Memory B cell (primary cell): ENCODE results near the gene TAF7.
A peak's percentile ranks its signal among the peaks of the same experiment; 100 is the strongest.
"Not testable (repeated sequence)": the region's sequence is repeated elsewhere in the genome, so short reads cannot be mapped to it uniquely, and the experiment has no call there.

Source experiments
- ATAC-seq: fragments of 150-1000 bp; cut with Tn5 transposase; 2 replicates; pipeline ENCODE4 v1.10.0; 2021; ENCODE audit warnings: low read depth, mild to moderate bottlenecking, moderate library complexity
- DNase-seq, 2 donors: peaks; one replicate each; pipeline ENCODE4 v3.0.0; 2022; ENCODE audit warnings: low spot score in 2 of 2
- H3K27ac Mint-ChIP-seq: one replicate; pipeline ENCODE4 v1.8.0; 2022; ENCODE audit warnings: mild to moderate bottlenecking, moderate library complexity, mixed read lengths
- H3K27me3 Mint-ChIP-seq: one replicate; pipeline ENCODE4 v1.8.0; 2022; ENCODE audit warnings: mixed read lengths
- H3K36me3 Mint-ChIP-seq: one replicate; pipeline ENCODE4 v1.8.0; 2022; ENCODE audit warnings: mild to moderate bottlenecking, mixed read lengths
- H3K4me1 Mint-ChIP-seq: one replicate; pipeline ENCODE4 v1.8.0; 2022; ENCODE audit warnings: mixed read lengths
- H3K4me3 Mint-ChIP-seq: one replicate; pipeline ENCODE4 v1.8.0; 2022; ENCODE audit warnings: mild to moderate bottlenecking, moderate library complexity, mixed read lengths
- H3K9me3 Mint-ChIP-seq: one replicate; pipeline ENCODE4 v1.8.0; 2022; ENCODE audit warnings: mixed read lengths

TAF7 gene

DNA sequence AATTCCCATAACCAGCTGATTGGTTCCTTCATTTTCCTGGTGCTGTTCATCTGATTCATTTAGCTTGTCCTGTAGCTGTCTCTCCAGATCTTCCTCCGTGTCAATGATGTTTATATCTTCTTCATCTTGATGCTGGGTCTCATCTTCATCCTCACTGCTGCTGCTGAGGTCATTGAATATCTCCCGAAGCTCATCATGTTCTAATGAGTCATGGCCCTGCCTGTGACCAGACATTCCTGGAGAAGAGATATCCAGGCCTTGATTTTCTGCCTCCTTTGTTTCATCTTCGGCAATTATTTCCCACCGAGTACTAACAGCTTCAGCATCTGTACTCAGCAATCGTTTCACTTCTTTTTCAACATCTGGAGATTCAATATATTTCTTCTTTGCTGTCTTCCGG is 1.4 kb downstream of the TAF7 start:
- Mint-ChIP-seq H3K27me3 (no peaks in the 10 kb centered on the region), H3K4me3 (peak overlapping the region; percentile 27), H3K9me3 (peaks cover 21% of the 10 kb centered on the region), H3K27ac (peak overlapping the region; percentile 100), H3K36me3 (peaks cover 35% of the 10 kb centered on the region), H3K4me1 (peaks cover 13% of the 10 kb centered on the region)
- DNase-seq (no peak), ATAC-seq (no peak)

DNA sequence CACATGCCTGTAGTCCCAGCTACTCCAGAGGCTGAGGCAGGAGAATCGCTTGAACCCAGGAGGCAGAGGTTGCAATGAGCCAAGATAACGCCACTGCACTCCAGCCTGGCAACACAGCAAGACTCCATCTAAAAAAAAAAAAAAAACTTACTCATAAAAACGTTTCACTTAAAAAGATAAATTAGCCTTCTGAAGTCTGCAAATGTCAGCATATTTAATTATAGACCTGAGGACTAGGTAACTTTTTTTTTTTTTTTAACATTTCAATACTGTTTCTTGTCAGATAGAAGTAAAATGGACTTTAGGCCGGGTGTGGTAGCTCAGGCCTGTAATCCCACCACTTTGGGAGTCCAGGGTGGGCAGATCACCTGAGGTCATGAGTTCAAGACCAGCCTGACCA is 3.6 kb downstream of the TAF7 start:
- not testable (repeated sequence) for H3K27me3 Mint-ChIP-seq, DNase-seq, H3K27ac Mint-ChIP-seq, H3K4me3 Mint-ChIP-seq, ATAC-seq
- Mint-ChIP-seq H3K9me3 (peaks cover 21% of the 10 kb centered on the region), H3K4me1 (peaks cover 13% of the 10 kb centered on the region), H3K36me3 (peaks cover 51% of the 10 kb centered on the region)

DNA sequence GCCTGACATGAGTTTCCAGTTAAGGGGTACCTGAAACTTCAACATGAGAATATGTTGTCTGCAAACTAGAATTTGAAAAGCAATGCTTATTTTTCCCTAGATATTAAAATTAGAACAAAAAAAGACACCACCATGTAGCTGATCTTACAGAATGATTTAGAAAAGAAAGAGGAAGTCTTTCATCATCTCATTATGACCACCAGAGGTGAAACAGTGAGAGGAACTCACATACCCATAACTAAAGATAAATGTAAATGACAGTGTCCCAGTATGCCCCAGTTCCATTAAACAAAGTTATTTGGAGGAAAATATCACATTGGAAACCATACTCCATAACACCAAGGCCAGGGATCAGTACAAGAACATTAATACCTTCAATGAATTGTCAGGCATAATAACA is 6.9 kb downstream of the TAF7 start:
- Mint-ChIP-seq H3K9me3 (peaks cover 24% of the 10 kb centered on the region), H3K27ac (no peak overlapping the region), H3K36me3 (peaks cover 50% of the 10 kb centered on the region), H3K4me1 (peaks cover 6% of the 10 kb centered on the region), H3K27me3 (no peaks in the 10 kb centered on the region), H3K4me3 (no peak overlapping the region)
- DNase-seq (no peak), ATAC-seq (no peak)

DNA sequence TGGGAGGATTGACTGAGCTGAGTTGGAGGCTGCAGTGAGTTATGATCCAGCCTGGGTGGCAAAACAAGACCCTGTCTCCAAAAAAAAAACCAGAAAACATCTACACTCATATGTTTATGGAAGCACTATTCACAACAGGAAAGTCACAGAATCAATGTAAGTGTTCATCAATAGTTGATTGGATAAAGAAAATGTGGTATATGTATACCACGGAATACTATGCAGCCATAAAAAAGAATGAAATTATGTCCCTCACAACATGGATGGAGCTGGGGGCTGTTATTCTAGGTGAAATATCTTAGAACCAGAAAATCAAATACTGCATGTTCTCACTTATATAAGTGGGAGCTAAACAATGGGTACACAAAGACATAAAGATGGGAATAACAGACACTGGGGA is 14.0 kb downstream of the TAF7 start:
- Mint-ChIP-seq H3K4me1 (no peaks in the 10 kb centered on the region), H3K27ac (no peak overlapping the region), H3K27me3 (no peaks in the 10 kb centered on the region), H3K36me3 (peaks cover 47% of the 10 kb centered on the region), H3K9me3 (peaks cover 17% of the 10 kb centered on the region), H3K4me3 (no peak overlapping the region)
- no peak for DNase-seq
- ATAC-seq: no peak

DNA sequence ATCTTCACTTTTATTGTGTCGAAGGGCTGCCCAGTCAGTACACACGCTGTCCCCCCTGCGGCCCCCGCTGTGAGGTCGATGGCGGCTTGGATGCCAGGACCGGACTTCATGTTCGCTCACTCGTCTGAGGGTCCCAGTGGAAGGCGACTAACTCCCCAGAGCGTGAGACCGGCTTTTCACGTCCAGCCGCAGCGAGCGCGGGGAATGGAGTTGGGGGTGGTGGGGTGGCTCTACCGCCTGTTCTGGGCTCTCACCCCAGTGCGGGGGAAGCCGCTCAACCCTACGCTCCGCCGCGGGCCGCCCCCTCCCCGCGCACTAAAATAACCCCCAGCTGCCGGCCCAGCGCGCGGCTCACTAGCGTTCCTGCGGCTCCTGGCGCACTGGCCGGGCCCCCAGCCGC is 16.8 kb downstream of the TAF7 start, which contains the start of gene SLC25A2:
SLC25A2 (minus strand) TSS at position 294 of the 400 bp plus-strand sequence; CDS start at position 110, 184 bp downstream.
- DNase-seq (no peak), ATAC-seq (no peak)
- H3K27me3 Mint-ChIP-seq: no peaks in the 10 kb centered on the region
- peaks cover 11% of the 10 kb centered on the region for H3K9me3 Mint-ChIP-seq
- no peaks in the 10 kb centered on the region for H3K4me1 Mint-ChIP-seq
- no peak within 1 kb of the TSS for H3K27ac Mint-ChIP-seq
- peaks cover 39% of the 10 kb centered on the region for H3K36me3 Mint-ChIP-seq
- no peak within 1 kb of the TSS for H3K4me3 Mint-ChIP-seq

DNA sequence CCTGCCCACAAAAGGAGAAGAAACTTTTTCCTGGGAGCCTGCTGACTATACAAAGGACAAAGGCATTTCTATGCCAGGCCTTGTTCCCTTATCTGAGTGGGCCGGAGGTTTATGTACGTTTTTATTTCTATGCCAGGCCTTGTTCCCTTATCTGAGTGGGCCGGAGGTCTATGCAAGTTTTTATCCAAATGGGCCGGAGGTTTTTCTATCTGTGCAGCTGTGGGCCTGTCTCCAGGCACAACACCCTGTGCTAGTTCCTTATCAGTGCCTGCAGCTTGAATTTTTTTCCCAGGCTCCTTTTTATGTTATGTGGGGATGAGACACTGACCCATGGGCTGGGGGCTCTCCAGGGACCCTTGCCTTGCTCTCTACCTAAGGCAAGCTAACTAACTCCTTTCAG is 22.2 kb downstream of the TAF7 start:
- H3K4me1 Mint-ChIP-seq: peaks cover 7% of the 10 kb centered on the region
- H3K27me3 Mint-ChIP-seq: no peaks in the 10 kb centered on the region
- H3K4me3 Mint-ChIP-seq: no peak overlapping the region
- H3K36me3 Mint-ChIP-seq: peaks cover 43% of the 10 kb centered on the region
- ATAC-seq (no peak), DNase-seq (no peak)
- peaks cover 20% of the 10 kb centered on the region for H3K9me3 Mint-ChIP-seq
- no peak overlapping the region for H3K27ac Mint-ChIP-seq

DNA sequence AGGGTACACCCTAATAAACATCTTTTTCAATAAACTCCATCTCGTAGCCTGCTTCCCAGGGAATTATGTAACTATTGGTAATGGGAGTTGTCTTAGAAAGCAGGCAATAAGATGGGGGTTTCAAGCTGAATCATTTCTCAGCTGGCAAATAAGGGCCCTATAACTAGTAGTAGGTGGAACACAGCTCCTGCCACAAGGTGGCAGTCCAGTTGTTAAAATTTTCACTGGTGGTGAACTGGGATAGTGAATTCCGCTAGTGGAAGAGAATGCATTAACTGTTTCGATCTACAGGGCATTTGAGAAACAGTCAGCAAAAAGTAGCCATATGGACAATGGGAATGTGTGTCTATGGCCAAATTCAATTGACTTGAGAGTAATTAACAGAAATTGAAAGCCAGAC is 47.7 kb downstream of the TAF7 start:
- peaks cover 46% of the 10 kb centered on the region for H3K36me3 Mint-ChIP-seq

DNA sequence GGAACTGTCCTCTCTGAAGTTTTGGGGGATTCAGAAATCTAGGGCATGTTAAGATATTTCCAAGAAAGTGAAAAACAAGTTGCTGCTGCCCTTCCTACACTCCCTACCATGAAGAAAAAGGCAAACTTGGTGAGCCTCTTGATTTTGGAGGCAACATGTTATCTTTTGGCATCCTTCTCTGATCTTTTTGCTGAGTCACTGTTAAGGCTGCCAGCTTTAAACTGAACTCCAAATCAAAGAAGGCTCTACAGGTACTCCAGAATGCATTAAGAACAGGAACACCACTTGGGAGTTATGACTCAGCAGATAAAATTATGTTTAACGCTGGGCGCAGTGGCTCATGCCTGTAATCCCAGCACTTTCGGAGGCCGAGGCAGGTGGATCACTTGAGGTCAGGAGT is 51.4 kb downstream of the TAF7 start:
- H3K4me3 Mint-ChIP-seq: no peak overlapping the region
- H3K27me3 Mint-ChIP-seq: no peaks in the 10 kb centered on the region
- no peaks in the 10 kb centered on the region for H3K4me1 Mint-ChIP-seq
- no peak overlapping the region for H3K27ac Mint-ChIP-seq
- peaks cover 30% of the 10 kb centered on the region for H3K9me3 Mint-ChIP-seq
- DNase-seq (no peak), ATAC-seq (no peak)
- H3K36me3 Mint-ChIP-seq: peaks cover 50% of the 10 kb centered on the region

More for the DNA sequence above, 47.7 kb downstream of the TAF7 start:
- peaks cover 33% of the 10 kb centered on the region for H3K9me3 Mint-ChIP-seq
- no peaks in the 10 kb centered on the region for H3K4me1 Mint-ChIP-seq
- no peak overlapping the region for H3K4me3 Mint-ChIP-seq
- no peak for DNase-seq
- no peak overlapping the region for H3K27ac Mint-ChIP-seq
- no peaks in the 10 kb centered on the region for H3K27me3 Mint-ChIP-seq
- ATAC-seq: no peak
